ENCODE measurements around the gene ATG9B. TPM values are rescaled to one million over a fixed set of nuclear protein-coding genes. Genes with fewer than 3 reads are reported as not detected.

The ATG9B gene
- total and polyA plus RNA-seq, 2 donors (not counting 3 experiments of a cell fraction or from before 2014, with no cell fraction given) = 0.04 TPM; not detected in 1

DNA sequence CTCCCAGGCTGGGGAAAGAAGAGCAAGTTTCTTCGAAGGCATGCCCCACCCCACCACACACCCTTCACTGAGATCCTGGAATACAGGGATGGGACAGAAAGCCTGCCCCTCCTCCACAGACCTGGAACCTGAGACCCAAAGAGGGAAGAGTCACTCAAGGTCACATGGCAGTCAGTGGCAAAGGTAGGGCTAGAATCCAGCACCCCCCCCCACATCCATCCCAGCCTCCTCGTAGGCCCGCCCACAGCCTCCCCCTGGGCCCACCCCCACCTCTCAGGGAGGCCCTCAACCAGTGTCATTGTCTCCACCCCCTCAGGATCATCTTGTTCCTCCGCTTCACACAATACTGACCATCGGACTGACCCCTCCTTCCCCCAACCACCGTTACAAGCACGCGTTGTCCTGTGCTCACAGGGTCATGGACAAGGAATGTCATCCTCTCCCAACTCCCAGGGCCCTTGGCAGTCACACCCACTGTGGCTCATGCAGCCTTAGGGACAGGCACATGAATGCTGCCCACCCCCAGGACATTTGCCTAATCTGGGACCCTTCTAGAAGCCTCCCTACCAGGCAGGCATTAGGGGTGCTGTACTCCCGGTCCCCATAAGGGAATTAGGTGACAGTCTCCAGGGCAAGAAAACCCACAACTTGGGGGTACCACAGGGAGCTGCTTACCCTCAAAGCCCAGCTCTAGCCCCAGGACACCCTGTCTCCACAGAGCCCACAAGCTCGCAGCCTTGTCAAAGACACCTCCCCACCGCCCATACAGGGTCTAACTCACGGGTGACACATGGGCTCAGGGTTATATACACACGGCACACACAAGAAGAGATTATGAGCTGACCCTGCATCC lies 47.5 kb downstream of the ATG9B start:
- Histone ChIP-seq H3K4me1 (ENCODE audit: control insufficient read depth, extremely low read depth, insufficient read depth, low read length) (peaks cover 10% of the 10 kb centered on the region), H3K9me1 (replicated peaks; ENCODE audit: control insufficient read depth, extremely low read depth, insufficient read depth, low read length) (no peaks in the 10 kb centered on the region), H2AFZ (ENCODE audit: low read depth, low read length) (no peak overlapping the region), H3K4me3 (replicated peaks in 1 of 3; ENCODE audit: insufficient read depth in 1 of 3, low read depth in 1 of 3, low read length in 3 of 3) (no peak overlapping the region), H3K9ac (replicated peaks; ENCODE audit: extremely low read depth, insufficient read depth, low read length) (no peak overlapping the region), H3K79me2 (ENCODE audit: control insufficient read depth, insufficient read depth, low read length) (no peaks in the 10 kb centered on the region), H3K9me3 (replicated peaks; ENCODE audit: control insufficient read depth, insufficient read depth, low read length) (no peaks in the 10 kb centered on the region), H3K4me2 (ENCODE audit: insufficient read depth, low read length) (no peak overlapping the region), H3K36me3 (ENCODE audit: control insufficient read depth in 2 of 2, extremely low read depth in 1 of 2, insufficient read depth in 2 of 2, low read length in 2 of 2) (no peaks in the 10 kb centered on the region), H4K20me1 (replicated peaks; ENCODE audit: control insufficient read depth, extremely low read depth, insufficient read depth, low read length) (no peaks in the 10 kb centered on the region), H3K27me3 (ENCODE audit: control insufficient read depth in 2 of 2, insufficient read depth in 2 of 2, low read length in 2 of 2) (peaks cover 38 to 43% of the 10 kb centered on the region in 2 experiments), H3K27ac (ENCODE audit: insufficient read depth, low read depth, low read length) (no peak overlapping the region)
- dilution Hi-C loops (cut with MboI; ENCODE audit: extremely low pct_ligation_motif_present, low sequenced_read_pairs) (no loop called here), intact Hi-C loops (cut with micrococcal nuclease) (no loop called here)
- TF ChIP-seq JUN (IDR thresholded peaks at IDR 0.05; ENCODE audit: borderline replicate concordance, insufficient read depth, insufficient read length, low read depth) (no peak), EZH2 (IDR thresholded peaks at IDR 0.05; ENCODE audit: borderline replicate concordance, low read depth, low read length, severe bottlenecking) (no peak), POLR2AphosphoS5 (IDR thresholded peaks at IDR 0.05; ENCODE audit: insufficient read depth, low read depth, low read length) (no peak), MYC (IDR thresholded peaks at IDR 0.05; ENCODE audit: low read depth, low read length) (no peak), FOS (IDR thresholded peaks at IDR 0.05; ENCODE audit: borderline replicate concordance, insufficient read depth, low read length) (no peak), POLR2A (IDR thresholded peaks at IDR 0.05; ENCODE audit: low read depth, low read length) (no peak), GATA2 (IDR thresholded peaks at IDR 0.05; ENCODE audit: insufficient read depth, insufficient read length, low read depth, low read length) (no peak)
- TF ChIP-seq, protein P1, sequence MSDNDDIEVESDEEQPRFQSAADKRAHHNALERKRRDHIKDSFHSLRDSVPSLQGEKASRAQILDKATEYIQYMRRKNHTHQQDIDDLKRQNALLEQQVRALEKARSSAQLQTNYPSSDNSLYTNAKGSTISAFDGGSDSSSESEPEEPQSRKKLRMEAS (IDR thresholded peaks at IDR 0.05; ENCODE audit: insufficient read depth, insufficient read length) = no peak
- TF ChIP-seq, protein P2, sequence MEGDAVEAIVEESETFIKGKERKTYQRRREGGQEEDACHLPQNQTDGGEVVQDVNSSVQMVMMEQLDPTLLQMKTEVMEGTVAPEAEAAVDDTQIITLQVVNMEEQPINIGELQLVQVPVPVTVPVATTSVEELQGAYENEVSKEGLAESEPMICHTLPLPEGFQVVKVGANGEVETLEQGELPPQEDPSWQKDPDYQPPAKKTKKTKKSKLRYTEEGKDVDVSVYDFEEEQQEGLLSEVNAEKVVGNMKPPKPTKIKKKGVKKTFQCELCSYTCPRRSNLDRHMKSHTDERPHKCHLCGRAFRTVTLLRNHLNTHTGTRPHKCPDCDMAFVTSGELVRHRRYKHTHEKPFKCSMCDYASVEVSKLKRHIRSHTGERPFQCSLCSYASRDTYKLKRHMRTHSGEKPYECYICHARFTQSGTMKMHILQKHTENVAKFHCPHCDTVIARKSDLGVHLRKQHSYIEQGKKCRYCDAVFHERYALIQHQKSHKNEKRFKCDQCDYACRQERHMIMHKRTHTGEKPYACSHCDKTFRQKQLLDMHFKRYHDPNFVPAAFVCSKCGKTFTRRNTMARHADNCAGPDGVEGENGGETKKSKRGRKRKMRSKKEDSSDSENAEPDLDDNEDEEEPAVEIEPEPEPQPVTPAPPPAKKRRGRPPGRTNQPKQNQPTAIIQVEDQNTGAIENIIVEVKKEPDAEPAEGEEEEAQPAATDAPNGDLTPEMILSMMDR (IDR thresholded peaks at IDR 0.05; ENCODE audit: extremely low read depth in 1 of 2, insufficient read depth in 1 of 2, low read depth in 1 of 2, low read length in 2 of 2) = no peak
- CTCF ChIA-PET = interaction anchor here (1.3 to 2.3 kb wide), 4 partner anchors 9 to 42 kb away, joined by 5 to 14 read pairs (median 7); no protein-coding TSS in a partner anchor
- FAIRE-seq (no peak), DNase-seq (ENCODE audit: low read depth, low spot score) (no peak)
- BruUV-seq (replicated peaks) = no TSS peak
- POLR2A ChIA-PET = no interaction called here
